SU-DHL-6 (cell line): ENCODE results near the gene EMC9.

Experiments used
- EZH2phosphoT487 ChIP-seq: fragments of 200-600 bp; sonication (generic), shearing (Covaris generic); conservative IDR thresholded peaks from 2 replicates; pipeline ENCODE4 v1.6.1; 2018; ENCODE audit warnings: mild to moderate bottlenecking, antibody characterized with exemption, low read length, moderate library complexity, mixed read lengths
- TF ChIP-seq, protein P1 (sequence below): fragments of 200-600 bp; sonication (generic); IDR thresholded peaks from one replicate; pipeline ENCODE4 v1.5.1; 2017; ENCODE audit warnings: antibody characterized with exemption, mild to moderate bottlenecking, low read length, moderate library complexity; ENCODE audit not compliant: insufficient read depth, poor library complexity, severe bottlenecking

DNA sequence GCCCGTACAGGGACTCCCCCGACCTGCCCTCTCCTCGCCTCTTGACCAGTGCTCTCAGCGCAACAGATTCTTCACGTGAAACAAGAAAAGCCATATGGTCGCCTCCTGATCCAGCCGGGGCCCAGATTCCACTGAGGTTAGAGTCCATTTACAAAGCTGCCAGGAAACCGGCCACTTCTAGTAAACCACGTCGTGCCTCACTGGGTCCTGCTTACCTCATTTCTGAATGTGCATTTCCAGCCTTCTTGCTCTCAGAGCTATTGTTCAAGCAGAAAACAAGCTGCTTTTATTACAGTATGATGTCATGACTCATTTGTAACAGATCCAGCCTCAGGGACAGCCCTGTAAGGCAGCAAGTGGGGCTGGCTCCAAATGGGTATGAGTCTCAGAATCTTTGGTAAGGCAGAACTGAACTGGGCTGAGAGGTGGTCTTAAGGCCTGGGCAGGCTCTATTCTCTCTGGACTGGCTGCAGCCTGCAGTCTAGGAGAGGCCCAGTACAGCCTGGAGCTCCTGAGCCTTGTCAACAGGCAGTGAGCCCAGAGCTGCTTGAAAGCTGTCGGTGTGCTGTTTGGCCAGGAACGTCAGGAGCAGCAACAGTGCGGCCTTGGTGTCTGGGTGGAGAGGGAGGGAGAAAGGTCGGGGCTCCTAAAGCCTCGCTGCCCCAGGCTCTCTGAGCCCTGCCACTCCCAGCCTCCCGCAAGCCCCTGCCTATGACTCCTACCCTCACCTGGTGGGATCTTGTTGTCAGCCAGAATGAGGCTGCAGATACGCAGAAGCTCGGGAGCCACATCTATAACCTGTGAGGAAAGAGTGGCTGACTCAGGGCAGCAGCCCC is 38.8 kb upstream of the EMC9 start:
- TF ChIP-seq, protein P1, sequence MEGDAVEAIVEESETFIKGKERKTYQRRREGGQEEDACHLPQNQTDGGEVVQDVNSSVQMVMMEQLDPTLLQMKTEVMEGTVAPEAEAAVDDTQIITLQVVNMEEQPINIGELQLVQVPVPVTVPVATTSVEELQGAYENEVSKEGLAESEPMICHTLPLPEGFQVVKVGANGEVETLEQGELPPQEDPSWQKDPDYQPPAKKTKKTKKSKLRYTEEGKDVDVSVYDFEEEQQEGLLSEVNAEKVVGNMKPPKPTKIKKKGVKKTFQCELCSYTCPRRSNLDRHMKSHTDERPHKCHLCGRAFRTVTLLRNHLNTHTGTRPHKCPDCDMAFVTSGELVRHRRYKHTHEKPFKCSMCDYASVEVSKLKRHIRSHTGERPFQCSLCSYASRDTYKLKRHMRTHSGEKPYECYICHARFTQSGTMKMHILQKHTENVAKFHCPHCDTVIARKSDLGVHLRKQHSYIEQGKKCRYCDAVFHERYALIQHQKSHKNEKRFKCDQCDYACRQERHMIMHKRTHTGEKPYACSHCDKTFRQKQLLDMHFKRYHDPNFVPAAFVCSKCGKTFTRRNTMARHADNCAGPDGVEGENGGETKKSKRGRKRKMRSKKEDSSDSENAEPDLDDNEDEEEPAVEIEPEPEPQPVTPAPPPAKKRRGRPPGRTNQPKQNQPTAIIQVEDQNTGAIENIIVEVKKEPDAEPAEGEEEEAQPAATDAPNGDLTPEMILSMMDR: no peak
- TF ChIP-seq EZH2phosphoT487: no peak
